MM.1S (cell line): ENCODE measurements around the gene WDR77.

Experiments
- CTCF ChIP-seq: fragments of 300-600 bp; sonication (generic); IDR thresholded peaks from 2 replicates; pipeline ENCODE4 v1.5.1; 2016; ENCODE audit warnings: antibody characterized with exemption, low read length, mixed read lengths
- EZH2 ChIP-seq: fragments of 300-600 bp; sonication (generic); optimal IDR thresholded peaks from 2 replicates; pipeline ENCODE3; 2017; ENCODE audit warnings: low read depth, mild to moderate bottlenecking, antibody characterized with exemption, low read length, mixed read lengths
- EZH2phosphoT487 ChIP-seq: fragments of 300-600 bp; sonication (generic); IDR thresholded peaks from 2 replicates; pipeline ENCODE4 v1.6.1; 2018; ENCODE audit warnings: antibody characterized with exemption, low read length

- TF ChIP-seq CTCF (no peak), EZH2 (no peak), EZH2phosphoT487 (no peak)
Observed at GRCh38 chr1:111446546-111446945, 2.5 kb downstream of the WDR77 start.
